Activated CD8-positive, alpha-beta T cell treated with anti-CD3 and anti-CD28 coated beads for 36 hours (primary cell): ENCODE data around the gene IMP3. TPM values are rescaled to one million over a fixed set of nuclear protein-coding genes. Genes with fewer than 3 reads are reported as not detected.

Source experiments
- ATAC-seq: fragments of 200-7000 bp; cut with Tn5 transposase; one replicate; pipeline ENCODE4 v1.10.0; 2021; ENCODE audit warnings: mild to moderate bottlenecking, moderate library complexity
- CTCF ChIA-PET: fragments of 350-600 bp; sonication (Branson Sonifier 250); formaldehyde crosslinking; loops from one replicate; lab custom pipeline; 2021; ENCODE audit warnings: antibody characterized with exemption; lab: Charles Lee
- POLR2A ChIA-PET: fragments of 350-600 bp; sonication (Branson Sonifier 250); formaldehyde crosslinking; loops from one replicate; lab custom pipeline; 2021; ENCODE audit warnings: antibody characterized with exemption; lab: Charles Lee
- DNase-seq: peaks from one replicate; pipeline ENCODE4 v3.0.0-alpha.2; 2020
- H3K27ac Mint-ChIP-seq: one replicate; pipeline ENCODE4 v1.8.0; 2021; ENCODE audit warnings: mild to moderate bottlenecking, mixed read lengths
- H3K27me3 Mint-ChIP-seq: one replicate; pipeline ENCODE4 v1.8.0; 2021; ENCODE audit warnings: mixed read lengths
- H3K36me3 Mint-ChIP-seq: one replicate; pipeline ENCODE4 v1.8.0; 2021; ENCODE audit warnings: low read depth, mixed read lengths
- H3K4me1 Mint-ChIP-seq: one replicate; pipeline ENCODE4 v1.8.0; 2021; ENCODE audit warnings: low read depth, mixed read lengths
- H3K4me3 Mint-ChIP-seq: one replicate; pipeline ENCODE4 v1.8.0; 2021; ENCODE audit warnings: mild to moderate bottlenecking, moderate library complexity, mixed read lengths
- H3K9me3 Mint-ChIP-seq: one replicate; pipeline ENCODE4 v1.8.0; 2021; ENCODE audit warnings: mixed read lengths
- intact Hi-C: fragments of 100-400 bp; cut with micrococcal nuclease; formaldehyde crosslinking; loops from one replicate; pipeline ENCODE4 v1.10.0; 2022
- total RNA-seq, 2 experiments: library from RNA; stranded (reverse); gene quantifications; one replicate each; pipeline ENCODE4 v1.2.3, GENCODE V29; 2021
- TF ChIP-seq, protein P1 (sequence below): fragments of 200-600 bp; IDR thresholded peaks from one replicate; pipeline ENCODE4 v1.8.0; 2022; ENCODE audit warnings: antibody characterized with exemption, mild to moderate bottlenecking

Gene IMP3
- total RNA-seq, 2 experiments from 2014 or later: 101 to 105 TPM

DNA sequence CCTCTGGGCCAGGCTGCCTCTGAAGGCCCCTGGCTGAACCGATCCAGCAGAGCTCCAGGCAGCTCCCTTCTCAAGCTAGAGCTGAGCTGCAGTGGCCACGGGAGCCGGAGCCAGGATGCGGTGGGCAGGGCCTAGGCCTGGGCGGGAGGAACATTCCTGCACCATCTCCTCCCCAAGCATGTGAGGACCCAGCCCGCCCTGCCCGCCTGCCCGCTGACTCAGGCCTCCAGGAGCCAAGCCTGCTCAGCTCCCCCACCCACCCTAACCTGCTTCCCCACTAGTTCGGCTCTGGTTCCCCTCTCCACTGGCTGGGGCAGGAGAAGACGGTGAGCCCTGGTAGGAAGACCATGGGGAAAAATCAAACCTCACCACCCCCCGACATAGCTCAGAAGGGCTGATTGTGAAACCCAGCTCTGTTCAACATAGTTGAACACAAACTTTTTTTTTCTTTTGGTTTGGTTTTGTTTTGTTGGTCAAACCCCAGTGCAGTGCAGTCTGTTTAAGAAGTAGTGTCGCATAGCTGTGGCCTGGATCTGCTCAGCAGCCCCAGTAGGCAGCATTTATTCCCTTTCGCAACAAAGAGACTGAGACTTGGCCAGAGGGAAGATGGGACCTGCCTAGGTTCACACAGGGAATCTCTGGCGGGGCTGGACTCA is 21.2 kb upstream of the IMP3 start:
- TF ChIP-seq, protein P1, sequence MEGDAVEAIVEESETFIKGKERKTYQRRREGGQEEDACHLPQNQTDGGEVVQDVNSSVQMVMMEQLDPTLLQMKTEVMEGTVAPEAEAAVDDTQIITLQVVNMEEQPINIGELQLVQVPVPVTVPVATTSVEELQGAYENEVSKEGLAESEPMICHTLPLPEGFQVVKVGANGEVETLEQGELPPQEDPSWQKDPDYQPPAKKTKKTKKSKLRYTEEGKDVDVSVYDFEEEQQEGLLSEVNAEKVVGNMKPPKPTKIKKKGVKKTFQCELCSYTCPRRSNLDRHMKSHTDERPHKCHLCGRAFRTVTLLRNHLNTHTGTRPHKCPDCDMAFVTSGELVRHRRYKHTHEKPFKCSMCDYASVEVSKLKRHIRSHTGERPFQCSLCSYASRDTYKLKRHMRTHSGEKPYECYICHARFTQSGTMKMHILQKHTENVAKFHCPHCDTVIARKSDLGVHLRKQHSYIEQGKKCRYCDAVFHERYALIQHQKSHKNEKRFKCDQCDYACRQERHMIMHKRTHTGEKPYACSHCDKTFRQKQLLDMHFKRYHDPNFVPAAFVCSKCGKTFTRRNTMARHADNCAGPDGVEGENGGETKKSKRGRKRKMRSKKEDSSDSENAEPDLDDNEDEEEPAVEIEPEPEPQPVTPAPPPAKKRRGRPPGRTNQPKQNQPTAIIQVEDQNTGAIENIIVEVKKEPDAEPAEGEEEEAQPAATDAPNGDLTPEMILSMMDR: no peak
- no peak for DNase-seq
- Mint-ChIP-seq H3K9me3 (no peaks in the 10 kb centered on the region), H3K4me3 (no peak overlapping the region), H3K27me3 (no peaks in the 10 kb centered on the region), H3K36me3 (no peaks in the 10 kb centered on the region), H3K4me1 (no peaks in the 10 kb centered on the region), H3K27ac (no peak overlapping the region)
- intact Hi-C loops: no loop called here
- POLR2A ChIA-PET: interaction anchor here (1.3 kb wide), 1 partner anchor 21 kb away, joined by 3 read pairs; the partner anchor contains the start of gene IMP3
- CTCF ChIA-PET: interaction anchor here (2.2 kb wide), 1 partner anchor 14 kb away, joined by 8 read pairs; the partner anchor contains the start of gene SNX33
- ATAC-seq: no peak

DNA sequence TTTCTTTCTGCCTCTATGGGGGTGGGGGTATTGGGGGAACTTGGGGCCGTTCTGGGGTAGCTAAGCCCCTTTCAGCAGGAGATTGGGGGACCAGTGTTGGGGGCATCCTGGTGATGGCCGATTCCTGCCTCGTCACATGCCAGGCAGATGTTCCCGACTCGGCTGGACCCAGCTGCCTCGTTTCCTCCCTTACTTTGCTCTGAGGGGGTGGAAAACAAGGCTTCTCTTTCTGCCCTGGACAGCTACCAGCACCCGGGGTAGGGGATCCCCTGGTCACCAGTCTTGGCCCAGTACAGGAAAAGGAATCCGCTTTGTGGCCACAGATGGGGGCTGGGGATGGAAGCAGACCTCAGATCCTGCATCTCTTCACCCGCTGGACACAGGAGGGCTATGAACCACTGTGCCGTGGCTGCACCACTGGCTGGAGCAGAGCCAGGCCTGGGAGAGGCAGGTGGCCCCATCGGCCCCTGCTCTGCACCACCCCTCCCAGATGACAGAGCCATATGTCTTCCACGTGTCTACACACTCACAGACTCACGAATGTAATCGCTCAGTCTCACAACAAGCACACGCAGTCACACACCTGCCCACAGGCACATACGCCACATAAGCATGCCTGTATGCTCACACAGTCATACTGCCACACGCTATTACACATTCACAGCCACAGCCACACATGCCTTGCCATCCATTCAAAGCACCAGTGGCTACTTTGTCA is 20.1 kb upstream of the IMP3 start:
- no peak overlapping the region for H3K27ac Mint-ChIP-seq
- TF ChIP-seq, protein P1: no peak
- intact Hi-C loops: no loop called here
- ChIA-PET POLR2A (no interaction called here), CTCF (interaction anchor here (2.2 kb wide), 1 partner anchor 13 kb away, joined by 8 read pairs; the partner anchor contains the start of gene SNX33)
- no peak overlapping the region for H3K4me3 Mint-ChIP-seq
- ATAC-seq: no peak
- no peaks in the 10 kb centered on the region for H3K9me3 Mint-ChIP-seq
- H3K36me3 Mint-ChIP-seq: no peaks in the 10 kb centered on the region
- DNase-seq: no peak
- no peaks in the 10 kb centered on the region for H3K4me1 Mint-ChIP-seq
- H3K27me3 Mint-ChIP-seq: no peaks in the 10 kb centered on the region

DNA sequence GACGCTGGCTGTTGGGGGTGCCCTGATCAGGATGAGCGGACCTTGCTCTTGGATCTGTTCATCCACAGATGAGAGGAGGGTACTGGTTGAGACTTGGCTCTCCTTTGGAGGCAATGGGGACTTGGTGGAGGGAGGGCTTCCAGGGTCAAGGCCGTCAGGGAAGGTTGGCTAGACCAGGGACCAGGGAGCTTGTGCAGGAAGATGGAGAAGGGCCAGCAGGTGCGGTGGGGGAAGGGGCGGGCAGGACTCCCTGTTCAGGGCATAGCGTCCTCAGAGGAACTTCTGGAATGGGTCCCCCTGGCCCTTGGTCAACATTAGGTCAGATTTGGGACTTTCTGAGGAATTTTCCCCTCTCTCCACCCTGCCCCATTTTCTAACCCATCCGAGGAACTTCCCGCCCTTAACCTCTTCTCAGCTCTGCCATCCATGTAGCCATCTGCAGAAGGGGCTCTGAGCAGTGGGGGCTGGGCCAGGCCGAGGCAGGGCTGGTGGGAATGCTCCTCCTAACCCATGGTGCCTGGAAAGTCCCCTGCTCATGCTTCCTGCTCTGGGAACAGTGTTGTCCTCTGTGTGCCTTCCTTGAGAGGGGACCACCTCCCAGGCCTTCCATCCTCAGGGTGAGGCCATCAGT is 19.2 kb upstream of the IMP3 start:
- POLR2A ChIA-PET: interaction anchor here (0.5 kb wide), 1 partner anchor 167 kb away, joined by 3 read pairs; no protein-coding TSS in a partner anchor
- no peak overlapping the region for H3K27ac Mint-ChIP-seq
- no peak for ATAC-seq

DNA sequence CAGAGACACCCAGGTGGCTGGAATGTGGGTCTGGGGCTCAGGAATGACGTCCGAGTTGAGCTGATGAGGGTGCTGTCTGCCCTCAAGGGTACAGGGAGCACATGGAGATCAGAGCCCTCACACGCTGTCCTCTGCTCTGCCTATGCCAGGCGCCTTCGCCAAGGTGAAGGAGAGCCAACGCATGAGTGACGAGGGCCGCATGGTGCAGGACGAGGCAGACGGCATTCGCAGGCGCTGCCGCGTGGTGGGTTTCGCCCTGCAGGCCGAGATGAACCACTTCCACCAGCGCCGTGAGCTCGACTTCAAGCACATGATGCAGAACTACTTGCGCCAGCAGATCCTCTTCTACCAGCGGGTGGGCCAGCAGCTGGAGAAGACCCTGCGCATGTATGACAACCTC is 16.8 kb upstream of the IMP3 start:
- no peaks in the 10 kb centered on the region for H3K27me3 Mint-ChIP-seq
- ATAC-seq (no peak), DNase-seq (no peak)
- intact Hi-C loops: no loop called here
- ChIA-PET POLR2A (no interaction called here), CTCF (no interaction called here)
- no peaks in the 10 kb centered on the region for H3K9me3 Mint-ChIP-seq
- TF ChIP-seq, protein P1: no peak
- H3K4me1 Mint-ChIP-seq: peaks cover 5% of the 10 kb centered on the region
- no peak overlapping the region for H3K27ac Mint-ChIP-seq
- H3K36me3 Mint-ChIP-seq: no peaks in the 10 kb centered on the region
- no peak overlapping the region for H3K4me3 Mint-ChIP-seq

More for the DNA sequence above, 19.2 kb upstream of the IMP3 start:
- H3K27me3 Mint-ChIP-seq: no peaks in the 10 kb centered on the region
- intact Hi-C loops: no loop called here
- TF ChIP-seq, protein P1: no peak
- no peaks in the 10 kb centered on the region for H3K4me1 Mint-ChIP-seq
- no peaks in the 10 kb centered on the region for H3K36me3 Mint-ChIP-seq
- no peak overlapping the region for H3K4me3 Mint-ChIP-seq
- H3K9me3 Mint-ChIP-seq: no peaks in the 10 kb centered on the region
- DNase-seq: no peak
- CTCF ChIA-PET: interaction anchor here (0.9 to 2.2 kb wide), 2 partner anchors 12 kb away, joined by 3 to 8 read pairs; partner anchors contain the start of gene SNX33
